Measurements from ENCODE around the gene TOPBP1.

Gene TOPBP1

DNA sequence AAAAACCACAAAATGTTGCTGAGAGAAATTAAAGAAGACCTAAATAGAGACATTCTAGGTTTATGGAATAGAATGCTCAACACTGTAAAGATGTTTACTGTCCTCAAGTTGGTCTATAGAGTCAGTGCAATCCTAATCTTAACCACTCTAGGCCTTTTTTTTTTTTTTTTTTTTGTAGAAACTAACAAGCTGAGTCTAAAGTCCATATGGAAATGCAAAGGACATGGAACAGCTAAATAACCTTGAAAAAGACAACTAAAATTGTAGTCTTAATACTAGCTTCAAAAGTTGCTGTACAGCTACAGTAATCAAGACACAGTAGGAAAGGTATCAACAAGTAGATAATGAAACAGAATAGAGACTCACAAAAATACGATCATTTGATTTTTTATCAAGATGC lies 55.4 kb downstream of the TOPBP1 start:
- DNase-seq, result no peak

DNA sequence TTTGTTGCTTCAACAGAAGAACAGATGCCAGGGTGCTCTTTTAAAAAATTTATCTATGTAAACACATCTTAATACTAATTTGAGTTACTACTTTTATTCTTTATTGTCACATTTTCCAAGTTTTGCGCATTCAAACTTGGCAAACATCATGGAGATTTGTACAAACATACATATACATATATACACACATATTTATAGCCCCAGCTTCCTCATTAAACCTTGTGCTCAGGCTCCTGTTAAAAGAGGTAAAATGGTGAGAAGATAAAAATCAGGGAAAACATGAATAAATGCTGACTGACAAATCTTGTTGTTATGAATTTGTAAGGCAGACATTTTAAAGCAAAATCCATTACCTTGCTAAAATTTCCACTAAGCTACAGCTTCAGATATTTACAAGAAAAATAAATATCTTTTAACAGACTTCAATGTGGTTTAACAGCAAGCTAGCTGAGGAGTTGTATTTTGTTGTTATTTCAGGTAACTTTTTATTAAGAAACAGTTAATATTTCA lies 61.1 kb downstream of the TOPBP1 start:
- DNase-seq, result no peak

DNA sequence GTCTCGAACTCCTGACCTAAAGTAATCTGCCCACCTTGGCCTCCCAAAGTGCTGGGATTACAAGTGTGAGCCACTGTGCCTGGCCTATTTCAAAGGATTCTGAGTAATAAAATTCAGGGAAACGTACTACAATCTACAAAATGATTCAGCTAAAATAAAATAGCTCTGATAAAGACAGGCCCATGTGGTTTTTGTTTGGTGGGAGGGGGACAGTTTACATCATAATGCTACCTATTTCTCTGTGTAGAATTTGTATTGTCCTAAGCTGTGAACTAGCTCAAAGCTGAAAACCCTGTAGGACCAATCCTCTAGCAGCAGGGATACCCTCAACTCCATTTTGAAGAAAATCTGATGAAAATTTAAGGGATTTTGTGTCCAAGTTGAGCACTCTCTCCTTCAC lies 62.5 kb downstream of the TOPBP1 start:
- DNase-seq, result no peak

DNA sequence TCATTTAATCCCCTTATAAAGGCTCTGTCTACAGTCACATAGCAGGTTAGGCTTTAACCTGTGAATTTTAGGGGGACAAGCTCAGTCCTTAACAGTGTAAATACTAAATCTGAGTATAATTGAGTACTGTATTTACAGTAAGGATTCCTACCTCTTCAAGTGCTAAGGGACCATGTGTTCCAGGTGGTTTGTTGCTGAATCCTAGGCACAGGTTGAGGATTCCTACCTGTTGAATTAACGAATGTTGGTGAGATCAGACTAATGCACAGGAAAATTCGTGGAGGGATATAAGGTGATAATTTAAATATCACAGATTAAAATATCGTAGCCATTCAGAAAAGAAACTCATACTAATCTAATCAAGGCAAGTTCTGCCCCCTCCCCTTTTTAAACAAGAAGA lies 63.3 kb downstream of the TOPBP1 start:
- no peak for DNase-seq

GRCh38 chr3:133595341-133595740 lies 66.4 kb downstream of the TOPBP1 start:
- DNase-seq, result peak in 1 of 2 experiments; percentile 11

- no peak for DNase-seq
Observed at GRCh38 chr3:133593243-133593642, 68.5 kb downstream of the TOPBP1 start.

DNA sequence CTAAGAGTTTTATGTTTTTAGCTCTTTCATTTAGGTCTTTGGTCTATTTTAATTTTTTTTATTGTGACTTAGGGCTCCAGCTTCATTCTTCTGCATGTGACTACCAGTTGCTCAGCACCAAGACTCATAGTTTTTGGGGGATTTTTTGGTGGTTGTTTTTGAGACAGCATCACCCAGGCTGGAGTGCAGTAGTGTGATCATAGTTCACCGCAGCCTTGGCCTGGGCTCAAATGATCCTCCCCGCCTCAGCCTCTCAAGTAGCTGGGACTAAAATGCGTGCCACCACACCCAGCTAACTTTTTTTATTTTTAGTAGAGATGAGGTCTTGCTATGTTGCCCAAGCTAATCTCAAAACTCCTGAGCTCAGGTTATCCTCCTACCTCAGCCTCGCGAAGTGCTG lies 68.9 kb downstream of the TOPBP1 start:
- no peak for DNase-seq

DNA sequence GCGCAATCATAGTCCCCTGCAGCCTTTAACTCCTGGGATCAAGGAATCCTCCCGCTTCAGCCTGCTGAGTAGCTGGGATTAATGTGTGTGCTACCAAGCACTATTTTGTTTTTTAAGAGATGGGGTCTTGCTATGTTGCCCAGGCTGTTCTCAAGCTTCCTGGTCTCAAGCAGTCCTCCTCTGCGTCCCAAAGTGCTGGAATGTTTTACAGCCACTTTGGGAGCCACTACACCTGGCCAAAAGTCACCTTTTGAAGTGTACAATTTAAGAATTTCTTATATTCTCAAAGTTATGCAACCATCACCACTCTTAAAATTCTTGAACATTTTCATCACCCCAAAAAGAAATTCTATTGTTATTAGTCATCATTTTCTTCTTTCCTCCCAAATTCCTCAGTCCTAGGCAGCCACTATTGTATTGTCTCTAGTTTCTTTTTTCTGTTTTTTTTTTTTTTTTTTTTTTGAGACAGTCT lies 70.4 kb downstream of the TOPBP1 start:
- no peak for DNase-seq

GRCh38 chr3:133589503-133589902 lies 72.2 kb downstream of the TOPBP1 start:
- no peak for DNase-seq

GRCh38 chr3:133588784-133589465 lies 72.8 kb downstream of the TOPBP1 start:
- DNase-seq, result no peak

DNA sequence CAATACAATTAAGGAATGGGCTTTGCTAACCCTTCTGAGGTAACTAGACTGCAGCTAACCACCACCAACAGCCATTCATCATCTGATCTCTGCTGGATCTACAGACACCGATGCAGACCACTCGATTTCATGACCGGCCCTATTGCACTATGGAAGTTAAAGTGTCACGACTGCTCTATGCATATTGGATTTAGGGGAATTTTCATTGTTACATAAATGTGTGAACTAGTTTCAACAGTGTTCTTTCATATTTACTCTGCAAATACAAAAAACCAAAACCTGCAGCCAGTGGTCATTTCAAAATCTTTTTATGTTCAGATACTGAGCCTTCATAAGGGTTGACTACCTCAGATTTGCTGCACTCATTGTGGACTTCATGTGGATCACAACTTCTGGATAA lies 73.7 kb downstream of the TOPBP1 start:
- no peak for DNase-seq

GRCh38 chr3:133583396-133583795 lies 78.3 kb downstream of the TOPBP1 start:
- no peak for DNase-seq

GRCh38 chr3:133578548-133579191 lies 83.1 kb downstream of the TOPBP1 start:
- DNase-seq, result no peak

GRCh38 chr3:133576169-133576568 lies 85.6 kb downstream of the TOPBP1 start:
- no peak for DNase-seq

- DNase-seq, result no peak
Observed at GRCh38 chr3:133575086-133575485, 86.7 kb downstream of the TOPBP1 start.

- peak; percentile 41 to 49 for DNase-seq
Observed at GRCh38 chr3:133574260-133574881, 87.4 kb downstream of the TOPBP1 start.

- DNase-seq, result no peak
Observed at GRCh38 chr3:133573629-133574194, 88.0 kb downstream of the TOPBP1 start, which contains the start of gene CDV3. Gene CDV3, plus strand, starts transcription at chr3:133573686. Its CDS starts 359 bp downstream, at chr3:133574045.

DNA sequence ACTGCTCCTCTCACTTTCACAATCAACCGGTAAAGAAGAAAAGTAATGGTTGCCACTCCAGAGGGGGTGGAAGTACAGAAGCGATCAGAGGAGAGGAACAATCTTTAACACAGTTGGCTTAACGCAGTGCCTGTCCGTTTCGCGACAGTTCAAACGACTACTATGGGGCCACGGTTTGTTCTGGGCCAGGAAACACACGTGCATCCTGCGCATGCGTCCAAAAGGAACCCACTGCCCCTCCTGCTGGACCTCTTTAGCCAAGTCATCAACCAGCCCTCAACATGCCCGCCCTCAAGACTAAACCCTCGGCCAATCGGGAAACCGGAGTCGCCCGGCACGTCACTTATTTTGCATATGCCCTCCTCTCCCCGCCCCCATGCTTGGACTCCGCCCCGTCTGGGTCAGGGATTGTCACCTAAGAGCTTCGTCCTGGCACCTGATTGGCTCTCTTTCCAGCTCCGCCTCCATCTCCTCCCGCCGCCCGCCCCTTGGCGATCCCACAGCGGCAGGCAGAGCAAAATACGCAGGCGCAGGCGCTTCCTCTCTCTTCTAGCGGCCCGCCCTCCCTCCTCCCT lies 88.6 kb downstream of the TOPBP1 start:
- peak; percentile 100 for DNase-seq

DNA sequence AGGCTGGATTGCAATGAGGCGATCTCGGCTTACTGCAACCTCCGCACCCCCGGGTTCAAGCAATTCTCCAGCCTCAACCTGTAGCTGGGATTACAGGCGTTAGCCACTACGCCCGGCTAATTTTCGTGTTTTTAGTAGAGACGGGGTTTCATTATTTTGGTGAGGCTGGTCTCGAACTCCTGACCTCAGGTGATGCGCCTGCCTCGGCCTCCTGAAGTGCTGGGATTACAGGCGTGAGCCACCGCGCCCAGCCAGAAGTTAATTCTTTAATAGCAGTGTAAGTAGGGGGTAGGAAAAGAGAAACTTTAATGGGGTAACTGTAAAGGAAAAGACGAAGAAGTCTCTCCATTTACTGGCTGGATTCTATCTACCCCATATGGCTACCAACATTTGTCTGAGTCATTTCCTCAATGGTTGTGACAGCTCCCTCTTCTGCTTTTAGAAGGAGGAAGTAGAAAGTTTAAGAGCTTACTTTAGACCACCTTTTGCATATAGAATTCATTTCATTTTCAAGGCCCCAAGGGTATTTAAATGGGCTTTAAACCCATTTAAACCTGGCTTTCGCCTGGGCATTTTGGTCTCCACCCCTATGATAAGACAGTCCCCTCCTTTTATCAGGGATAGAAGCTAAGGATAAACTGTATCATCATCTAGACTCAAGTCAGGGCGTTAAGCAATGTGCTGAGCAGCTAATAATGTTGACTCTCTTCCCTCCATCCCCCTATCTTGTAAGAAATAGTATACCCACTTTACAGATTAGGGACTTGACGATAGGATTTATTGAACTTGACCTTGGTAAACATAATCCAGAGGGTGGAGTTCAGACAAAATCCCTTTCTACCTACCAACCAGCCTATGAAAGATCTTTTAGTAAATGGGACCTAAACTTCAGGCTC lies 89.3 kb downstream of the TOPBP1 start:
- no peak for DNase-seq

DNA sequence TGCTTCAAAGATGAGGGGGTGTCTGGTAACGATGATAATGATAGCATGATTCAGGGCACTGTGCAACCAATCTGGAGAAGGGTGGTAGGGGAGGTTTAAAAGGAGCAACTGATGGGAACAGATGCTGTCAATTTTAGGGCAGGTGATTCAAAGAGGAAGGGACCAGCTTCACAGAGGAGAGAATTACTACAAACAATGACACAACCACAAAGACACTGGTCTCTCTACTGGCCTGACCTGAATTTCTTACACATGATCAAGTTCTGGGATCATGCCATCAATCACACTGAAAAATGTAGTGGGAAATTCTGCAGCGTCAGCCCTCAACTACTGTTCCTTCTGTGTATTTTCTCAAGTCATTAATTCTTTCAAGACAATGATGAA lies 90.8 kb downstream of the TOPBP1 start:
- DNase-seq, result no peak

GRCh38 chr3:133570139-133570936 lies 91.4 kb downstream of the TOPBP1 start:
- no peak for DNase-seq

Data from activated CD4-positive, alpha-beta T cell treated with anti-CD3 and anti-CD28 coated beads, Interleukin-2, amount 50 U/mL, for 4 hours (primary cell).